Neural crest cell (in vitro differentiated cells): ENCODE data around the gene C2orf92. TPM values are rescaled to one million over a fixed set of nuclear protein-coding genes. Genes with fewer than 3 reads are reported as not detected.
"Not testable (repeated sequence)": the region's sequence is repeated elsewhere in the genome, so short reads cannot be mapped to it uniquely, and the experiment has no call there.

ENCODE experiments used
- DNase-seq: peaks from one replicate; pipeline ENCODE4 v3.0.0; 2021; ENCODE audit warnings: low read depth, mixed read lengths, low spot score
- H3K27ac Mint-ChIP-seq: one replicate; pipeline ENCODE4 v1.8.0; 2021; ENCODE audit warnings: mild to moderate bottlenecking, mixed read lengths; ENCODE audit not compliant: unreplicated experiment
- H3K27me3 Mint-ChIP-seq: 2 replicates; pipeline ENCODE4 v1.8.0; 2021; ENCODE audit warnings: low read depth, mild to moderate bottlenecking, mixed read lengths
- H3K36me3 Mint-ChIP-seq: 2 replicates; pipeline ENCODE4 v1.8.0; 2021; ENCODE audit warnings: low read depth, mild to moderate bottlenecking, mixed read lengths
- H3K4me1 Mint-ChIP-seq: 2 replicates; pipeline ENCODE4 v1.8.0; 2021; ENCODE audit warnings: mixed read lengths
- H3K4me3 Mint-ChIP-seq: one replicate; pipeline ENCODE4 v1.8.0; 2021; ENCODE audit warnings: mild to moderate bottlenecking, mixed read lengths
- H3K9me3 Mint-ChIP-seq: 2 replicates; pipeline ENCODE4 v1.8.0; 2021; ENCODE audit warnings: mixed read lengths
- total RNA-seq: library from RNA; stranded (reverse); gene quantifications from 2 replicates; pipeline ENCODE4 v1.2.1, GENCODE V29; 2021
- TF ChIP-seq, protein P1 (sequence below): fragments of 200-600 bp; sonication (generic); conservative IDR thresholded peaks from 2 replicates; pipeline ENCODE4 v1.5.0; 2021; ENCODE audit warnings: antibody characterized with exemption, mild to moderate bottlenecking

The C2orf92 gene
- total RNA-seq, 1 donor from 2014 or later, result 10.3 TPM

DNA sequence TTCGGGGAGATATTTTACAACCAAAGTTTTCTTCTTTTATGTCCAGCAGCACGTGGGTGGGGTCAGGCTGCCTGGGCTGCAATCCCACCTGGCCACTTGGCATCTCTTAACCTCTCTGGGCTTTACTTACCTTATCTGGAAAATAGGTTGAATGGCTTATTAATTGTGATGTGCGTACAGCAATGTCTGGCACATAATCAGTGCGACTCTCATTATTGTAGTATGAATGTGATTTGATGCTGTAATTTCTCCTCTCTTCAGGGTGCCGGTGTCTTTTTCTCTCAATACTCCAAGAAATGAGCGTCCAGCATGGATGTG, 41.8 kb downstream of the C2orf92 start:
- H3K36me3 Mint-ChIP-seq, result no peaks in the 10 kb centered on the region
- H3K9me3 Mint-ChIP-seq, result no peaks in the 10 kb centered on the region
- H3K27ac Mint-ChIP-seq, result no peak overlapping the region
- H3K4me1 Mint-ChIP-seq, result peaks cover 7% of the 10 kb centered on the region
- TF ChIP-seq, protein P1, sequence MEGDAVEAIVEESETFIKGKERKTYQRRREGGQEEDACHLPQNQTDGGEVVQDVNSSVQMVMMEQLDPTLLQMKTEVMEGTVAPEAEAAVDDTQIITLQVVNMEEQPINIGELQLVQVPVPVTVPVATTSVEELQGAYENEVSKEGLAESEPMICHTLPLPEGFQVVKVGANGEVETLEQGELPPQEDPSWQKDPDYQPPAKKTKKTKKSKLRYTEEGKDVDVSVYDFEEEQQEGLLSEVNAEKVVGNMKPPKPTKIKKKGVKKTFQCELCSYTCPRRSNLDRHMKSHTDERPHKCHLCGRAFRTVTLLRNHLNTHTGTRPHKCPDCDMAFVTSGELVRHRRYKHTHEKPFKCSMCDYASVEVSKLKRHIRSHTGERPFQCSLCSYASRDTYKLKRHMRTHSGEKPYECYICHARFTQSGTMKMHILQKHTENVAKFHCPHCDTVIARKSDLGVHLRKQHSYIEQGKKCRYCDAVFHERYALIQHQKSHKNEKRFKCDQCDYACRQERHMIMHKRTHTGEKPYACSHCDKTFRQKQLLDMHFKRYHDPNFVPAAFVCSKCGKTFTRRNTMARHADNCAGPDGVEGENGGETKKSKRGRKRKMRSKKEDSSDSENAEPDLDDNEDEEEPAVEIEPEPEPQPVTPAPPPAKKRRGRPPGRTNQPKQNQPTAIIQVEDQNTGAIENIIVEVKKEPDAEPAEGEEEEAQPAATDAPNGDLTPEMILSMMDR, result no peak
- DNase-seq, result no peak
- H3K27me3 Mint-ChIP-seq, result no peaks in the 10 kb centered on the region
- H3K4me3 Mint-ChIP-seq, result no peak overlapping the region

DNA sequence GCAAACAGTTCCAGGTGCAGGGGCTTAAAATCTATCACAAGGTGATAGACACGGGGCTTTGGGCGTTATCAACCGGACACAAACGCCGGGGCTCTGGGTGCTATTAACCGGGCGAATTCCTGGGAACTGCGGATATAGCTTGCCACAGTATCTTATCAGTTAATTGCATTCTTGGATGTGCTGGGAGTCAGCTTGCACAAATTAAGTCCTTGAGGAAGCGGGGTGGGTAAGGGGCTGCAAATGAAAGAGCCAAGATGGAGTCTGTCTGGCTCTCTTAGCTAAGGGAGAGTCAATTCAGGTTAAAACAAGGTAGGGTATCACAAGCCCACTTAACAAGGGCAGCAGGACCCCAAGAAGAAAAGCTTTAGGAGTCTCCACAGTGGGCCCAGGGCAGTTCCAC, 42.7 kb downstream of the C2orf92 start:
- H3K36me3 Mint-ChIP-seq, H3K9me3 Mint-ChIP-seq, DNase-seq, H3K4me1 Mint-ChIP-seq, H3K4me3 Mint-ChIP-seq, H3K27me3 Mint-ChIP-seq: not testable (repeated sequence)
- H3K27ac Mint-ChIP-seq, result peak overlapping the region; percentile 19

DNA sequence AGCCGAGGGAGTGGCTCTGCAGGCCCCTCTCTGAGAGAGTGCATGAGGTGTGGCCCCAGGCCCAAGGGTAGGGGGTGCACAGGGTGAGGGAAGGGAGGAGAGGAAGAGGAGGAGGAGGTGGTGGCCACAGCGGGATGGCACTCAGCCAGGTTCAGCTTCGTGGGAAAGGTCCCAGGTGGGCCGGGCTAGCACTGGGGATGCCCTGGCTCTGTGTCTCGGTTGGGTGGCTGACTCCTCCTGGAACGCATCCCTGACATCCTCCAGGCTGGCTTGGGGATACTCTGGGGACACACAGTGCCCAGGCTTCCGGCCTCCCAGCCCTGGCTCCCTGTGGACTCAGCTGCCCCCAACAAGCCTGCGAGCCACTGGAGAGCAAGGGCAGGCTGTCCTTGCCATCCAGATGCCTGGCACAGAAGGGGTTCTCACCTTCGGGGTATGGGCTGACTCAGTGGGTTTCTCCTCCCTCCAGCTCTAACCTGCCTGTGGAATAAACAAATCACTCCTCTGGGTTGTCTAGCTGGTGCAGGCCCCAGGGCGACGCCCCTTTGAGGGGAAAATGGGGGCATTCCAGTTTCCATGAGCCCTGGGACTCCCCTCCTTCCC, 43.3 kb downstream of the C2orf92 start:
- DNase-seq, result no peak
- no peak overlapping the region for H3K27ac Mint-ChIP-seq
- H3K9me3 Mint-ChIP-seq, result no peaks in the 10 kb centered on the region
- TF ChIP-seq, protein P1, result no peak
- no peaks in the 10 kb centered on the region for H3K27me3 Mint-ChIP-seq
- H3K4me1 Mint-ChIP-seq, result peaks cover 12% of the 10 kb centered on the region
- H3K36me3 Mint-ChIP-seq, result no peaks in the 10 kb centered on the region
- no peak overlapping the region for H3K4me3 Mint-ChIP-seq

DNA sequence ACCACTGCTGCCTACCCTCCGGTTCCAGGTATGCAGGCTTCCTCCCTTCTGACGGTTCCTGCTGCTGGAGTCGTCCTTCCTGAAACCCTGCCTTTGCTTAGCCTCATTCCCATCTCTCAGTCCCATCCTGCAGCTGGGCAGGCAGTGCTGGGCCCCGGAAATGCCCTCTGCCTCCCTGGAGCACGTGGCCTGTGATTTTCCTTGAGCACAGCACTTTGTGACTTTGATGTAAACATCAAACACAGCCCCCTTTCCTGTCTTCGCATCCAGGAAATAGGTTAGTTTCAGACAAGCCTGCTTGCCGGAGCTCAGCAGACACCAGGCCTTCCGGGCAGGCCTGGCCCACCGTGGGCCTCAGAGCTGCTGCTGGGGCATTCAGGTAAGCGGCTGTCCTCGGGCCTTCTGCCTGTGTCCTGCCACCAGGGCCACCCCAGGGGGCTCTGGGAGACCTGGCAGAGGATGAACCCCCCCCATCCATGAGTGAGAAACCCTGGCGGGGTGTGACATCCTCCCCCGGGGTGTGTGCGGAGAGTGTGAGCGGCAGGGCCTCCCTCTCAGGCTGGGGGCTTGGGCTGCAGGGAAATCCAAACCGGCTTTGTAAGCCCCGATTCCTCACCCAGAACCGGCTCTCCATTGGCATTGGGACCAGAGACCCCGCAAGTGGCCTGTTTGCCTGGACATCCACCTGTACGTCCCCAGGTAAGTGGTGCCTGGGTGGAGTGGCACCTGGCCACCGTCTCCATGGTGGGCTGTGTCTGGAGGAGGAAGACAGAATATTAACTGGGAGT, 44.0 kb downstream of the C2orf92 start, which contains the start of gene ZAP70:
Gene ZAP70 (plus strand): TSS at position 281 of the 788 bp plus-strand sequence. CDS start 10,461 bp downstream, outside the sequence.
- Mint-ChIP-seq H3K9me3 (no peaks in the 10 kb centered on the region), H3K27me3 (no peaks in the 10 kb centered on the region), H3K27ac (peak within 1 kb of the TSS; percentile 92), H3K4me1 (peaks cover 13% of the 10 kb centered on the region), H3K4me3 (no peak within 1 kb of the TSS), H3K36me3 (no peaks in the 10 kb centered on the region)
- TF ChIP-seq, protein P1, result no peak
- DNase-seq, result no peak

DNA sequence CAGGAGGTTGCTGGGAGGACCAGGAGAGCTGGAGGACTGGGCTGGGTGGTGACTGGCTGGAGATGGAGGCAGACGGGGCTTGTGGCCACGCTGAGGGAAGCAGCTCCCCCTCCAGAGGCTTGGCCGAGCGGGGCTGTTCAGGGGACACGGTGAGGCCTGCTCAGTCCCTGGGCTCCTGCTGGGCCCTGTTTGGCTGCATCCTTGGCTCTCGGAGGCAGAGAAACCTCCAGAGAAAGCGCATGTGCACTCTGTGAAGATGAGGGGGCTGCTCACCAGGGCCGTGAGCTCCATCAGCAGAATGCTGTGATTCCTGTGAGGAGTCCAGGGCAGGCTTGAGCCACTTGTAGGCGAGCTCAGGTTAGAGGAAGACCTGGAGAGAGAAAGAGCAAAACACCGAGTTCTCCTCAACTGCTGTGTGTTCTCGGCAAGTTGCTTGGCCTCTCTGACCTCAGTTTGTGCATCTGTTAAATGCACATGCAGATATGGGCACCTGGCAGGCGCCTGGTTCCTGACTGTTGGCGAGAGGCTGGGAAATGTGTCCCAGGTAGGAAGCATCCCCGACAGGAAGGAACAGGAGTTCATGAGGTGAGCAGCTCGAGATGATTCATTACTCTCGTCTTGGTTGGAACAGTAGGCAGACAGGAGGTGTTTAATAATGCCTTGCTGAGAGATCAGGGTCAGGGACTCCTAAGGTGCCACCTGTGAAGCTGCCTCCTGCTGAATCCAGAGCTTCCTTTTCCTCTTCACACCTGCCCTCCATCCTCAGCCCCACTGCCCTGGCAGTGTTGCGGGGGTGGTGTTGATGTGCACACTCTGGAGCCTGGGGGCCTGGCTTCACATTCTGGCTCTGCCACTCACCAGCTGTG, 44.8 kb downstream of the C2orf92 start:
- Mint-ChIP-seq H3K9me3 (no peaks in the 10 kb centered on the region), H3K27ac (peak overlapping the region; percentile 35), H3K4me1 (peaks cover 17% of the 10 kb centered on the region), H3K4me3 (no peak overlapping the region), H3K27me3 (no peaks in the 10 kb centered on the region), H3K36me3 (no peaks in the 10 kb centered on the region)
- no peak for DNase-seq
- TF ChIP-seq, protein P1, result no peak
